GM23338 (cell line): ENCODE data around the gene NGB. TPM values are rescaled to one million over a fixed set of nuclear protein-coding genes. Genes with fewer than 3 reads are reported as not detected.

Experiments used
- ATAC-seq: fragments of 200-7000 bp; cut with Tn5 transposase; 3 replicates; pipeline ENCODE4 v1.9.1; 2020
- DNase-seq: peaks from one replicate; pipeline ENCODE4 v3.0.0-alpha.2; 2015; ENCODE audit warnings: low spot score
- H2AFZ ChIP-seq: fragments of 200-600 bp; sonication (generic); 2 replicates; pipeline ENCODE4 v1.8.0; 2016; ENCODE audit warnings: antibody characterized with exemption, mild to moderate bottlenecking, moderate library complexity
- H3F3A ChIP-seq: fragments of 200-600 bp; sonication (generic); replicated peaks from 2 replicates; pipeline ENCODE4 v1.8.0; 2017; ENCODE audit warnings: antibody characterized with exemption, mixed run types, low read depth
- H3K27ac ChIP-seq: fragments of 200-600 bp; sonication (generic); 2 replicates; pipeline ENCODE4 v1.6.1; 2016; ENCODE audit warnings: low read depth
- H3K27me3 ChIP-seq: fragments of 200-600 bp; sonication (generic); 2 replicates; pipeline ENCODE4 v1.8.0; 2016; ENCODE audit warnings: mild to moderate bottlenecking, mixed run types, moderate library complexity; ENCODE audit not compliant: insufficient read depth
- H3K36me3 ChIP-seq: fragments of 200-600 bp; sonication (generic); 2 replicates; pipeline ENCODE4 v1.8.0; 2016; ENCODE audit warnings: mild to moderate bottlenecking; ENCODE audit not compliant: insufficient read depth
- H3K4me1 ChIP-seq: fragments of 200-600 bp; sonication (generic); 2 replicates; pipeline ENCODE4 v1.8.0; 2016; ENCODE audit warnings: mild to moderate bottlenecking, moderate library complexity; ENCODE audit not compliant: insufficient read depth
- H3K4me2 ChIP-seq: fragments of 200-600 bp; sonication (generic); 2 replicates; pipeline ENCODE4 v1.7.1; 2017; ENCODE audit warnings: mixed run types
- H3K4me3 ChIP-seq: fragments of 200-600 bp; sonication (generic); 2 replicates; pipeline ENCODE4 v1.6.1; 2016; ENCODE audit warnings: mixed run types
- H3K79me2 ChIP-seq: fragments of 200-600 bp; sonication (generic); replicated peaks from 2 replicates; pipeline ENCODE4 v1.8.0; 2017; ENCODE audit warnings: mild to moderate bottlenecking; ENCODE audit not compliant: insufficient read depth
- H3K9me2 ChIP-seq: fragments of 200-600 bp; sonication (generic); 2 replicates; pipeline ENCODE4 v1.8.0; 2017; ENCODE audit not compliant: insufficient read depth
- H4K20me1 ChIP-seq: fragments of 200-600 bp; sonication (generic); replicated peaks from 2 replicates; pipeline ENCODE4 v1.8.0; 2017; ENCODE audit warnings: mild to moderate bottlenecking; ENCODE audit not compliant: insufficient read depth
- H3K27ac Mint-ChIP-seq: 2 replicates; pipeline ENCODE4 v1.8.0; 2020; ENCODE audit warnings: inconsistent platforms, mild to moderate bottlenecking, moderate library complexity, mixed read lengths
- H3K27me3 Mint-ChIP-seq: 3 replicates; pipeline ENCODE4 v1.8.0; 2022; ENCODE audit warnings: low read depth, mild to moderate bottlenecking, moderate library complexity, mixed read lengths, inconsistent platforms; ENCODE audit not compliant: insufficient read depth, poor library complexity
- H3K36me3 Mint-ChIP-seq: 3 replicates; pipeline ENCODE4 v1.8.0; 2021; ENCODE audit warnings: low read depth, mild to moderate bottlenecking, inconsistent platforms, moderate library complexity, mixed read lengths
- H3K4me1 Mint-ChIP-seq: 3 replicates; pipeline ENCODE4 v1.8.0; 2020; ENCODE audit warnings: mild to moderate bottlenecking, inconsistent platforms, mixed read lengths
- H3K4me3 Mint-ChIP-seq: 3 replicates; pipeline ENCODE4 v1.8.0; 2021; ENCODE audit warnings: moderate library complexity, mild to moderate bottlenecking, inconsistent platforms, mixed read lengths
- H3K9me3 Mint-ChIP-seq: 3 replicates; pipeline ENCODE4 v1.8.0; 2020; ENCODE audit warnings: moderate library complexity, mild to moderate bottlenecking, inconsistent platforms, mixed read lengths
- CREB1 ChIP-seq: fragments of 250-450 bp; sonication (Bioruptor Pico); IDR thresholded peaks from 2 replicates; pipeline ENCODE4 v1.5.0; 2020; ENCODE audit warnings: low read depth, mild to moderate bottlenecking, moderate library complexity
- CTCF ChIP-seq, 2 experiments: fragments of 200-600 bp in 1 of 2; sonication (generic) in 1 of 2; conservative IDR thresholded peaks; 2 replicates each; pipeline versions ENCODE4 v1.5.1 to v1.6.1; 2016 to 2017; ENCODE audit warnings: antibody characterized with exemption in 2 of 2, low read depth in 2 of 2, mild to moderate bottlenecking in 2 of 2, moderate library complexity in 1 of 2
- ETS1 ChIP-seq: IDR thresholded peaks from 2 replicates; pipeline ENCODE4 v1.6.1; 2016; ENCODE audit warnings: antibody characterized with exemption
- EZH2 ChIP-seq: fragments of 200-600 bp; sonication (generic); IDR thresholded peaks from one replicate; pipeline ENCODE4 v1.8.0; 2017; ENCODE audit warnings: antibody characterized with exemption, mild to moderate bottlenecking, low read depth; ENCODE audit not compliant: unreplicated experiment
- JUNB ChIP-seq: IDR thresholded peaks from one replicate; pipeline ENCODE4 v1.6.1; 2016; ENCODE audit warnings: antibody characterized with exemption; ENCODE audit not compliant: unreplicated experiment
- NANOG ChIP-seq: IDR thresholded peaks from 2 replicates; pipeline ENCODE4 v1.6.1; 2016; ENCODE audit warnings: antibody characterized with exemption, borderline replicate concordance
- POLR2AphosphoS5 ChIP-seq: IDR thresholded peaks from 2 replicates; pipeline ENCODE4 v1.6.1; 2016; ENCODE audit warnings: antibody characterized with exemption, low read depth
- REST ChIP-seq: IDR thresholded peaks from one replicate; pipeline ENCODE4 v1.6.1; 2018; ENCODE audit warnings: antibody characterized with exemption; ENCODE audit not compliant: unreplicated experiment
- ZNF331 ChIP-seq: fragments of 250-450 bp; sonication (Bioruptor Pico); IDR thresholded peaks from 2 replicates; pipeline ENCODE4 v1.5.0; 2020; ENCODE audit warnings: low read depth, mild to moderate bottlenecking, moderate library complexity
- polyA plus RNA-seq: library from polyadenylated mRNA; unstranded; fragments of >200 nt; fragmentation: Nextera tagmentation; extraction: Ambion mirVana; gene quantifications from 2 replicates; pipeline ENCODE4 v1.2.1, GENCODE V29; 2016
- total RNA-seq: library from RNA; depleted of rRNA; stranded (reverse); fragments of >200 nt; shearing (Covaris generic); gene quantifications from 2 replicates; pipeline ENCODE4 v1.2.3, GENCODE V29; 2014

The NGB gene
- total and polyA plus RNA-seq, 2 experiments from 2014 or later, result 0.21 to 1.0 TPM

DNA sequence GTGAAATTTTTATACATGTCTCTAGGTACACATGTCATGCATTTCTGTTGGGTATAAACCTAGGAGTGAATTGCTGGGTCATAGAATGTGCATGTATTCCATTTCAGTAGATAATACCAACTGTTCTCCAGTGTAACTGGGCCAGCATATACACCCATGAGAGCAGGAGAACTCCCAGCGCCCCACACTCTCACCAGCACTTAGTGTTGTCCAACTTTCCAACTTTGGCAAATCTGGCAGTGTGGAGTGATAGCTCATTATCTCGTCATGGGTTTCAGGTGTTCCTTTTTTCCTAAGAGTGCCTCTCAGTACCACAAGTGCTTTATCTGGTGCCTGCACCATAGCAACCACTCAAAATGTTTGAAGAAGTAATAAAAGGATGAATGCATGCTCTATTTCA is 40.1 kb downstream of the NGB start:
- no peaks in the 10 kb centered on the region; the same call in 2 of the 3 replicates for H3K9me3 Mint-ChIP-seq
- H3K27me3 Mint-ChIP-seq, result peaks cover 7% of the 10 kb centered on the region
- H3K4me1 ChIP-seq, result no peaks in the 10 kb centered on the region
- H3K27ac Mint-ChIP-seq, result no peak overlapping the region
- H3K4me1 Mint-ChIP-seq, result peaks cover 8% of the 10 kb centered on the region; the same call in 2 of the 3 replicates
- H3K27me3 ChIP-seq, result no peaks in the 10 kb centered on the region
- H3K9me2 ChIP-seq, result no peaks in the 10 kb centered on the region
- no peak overlapping the region for H3K27ac ChIP-seq
- no peak for TF ChIP-seq NANOG
- no peak for TF ChIP-seq CREB1 (CRISPR knock-in tag)
- TF ChIP-seq EZH2, result no peak
- TF ChIP-seq JUNB, result no peak
- no peak for TF ChIP-seq ZNF331 (CRISPR knock-in tag)
- no peak for TF ChIP-seq ETS1
- TF ChIP-seq POLR2AphosphoS5, result no peak
- TF ChIP-seq REST, result no peak
- H3K36me3 ChIP-seq, result no peaks in the 10 kb centered on the region
- H3K4me3 ChIP-seq, result no peak overlapping the region
- H3K79me2 ChIP-seq, result no peaks in the 10 kb centered on the region
- DNase-seq (no peak), ATAC-seq (no peak)
- no peak overlapping the region for H3K4me2 ChIP-seq
- no peaks in the 10 kb centered on the region for H3K36me3 Mint-ChIP-seq
- no peak overlapping the region for H3K4me3 Mint-ChIP-seq
- H3F3A ChIP-seq, result no peaks in the 10 kb centered on the region
- H4K20me1 ChIP-seq, result no peaks in the 10 kb centered on the region
- H2AFZ ChIP-seq, result no peak overlapping the region

DNA sequence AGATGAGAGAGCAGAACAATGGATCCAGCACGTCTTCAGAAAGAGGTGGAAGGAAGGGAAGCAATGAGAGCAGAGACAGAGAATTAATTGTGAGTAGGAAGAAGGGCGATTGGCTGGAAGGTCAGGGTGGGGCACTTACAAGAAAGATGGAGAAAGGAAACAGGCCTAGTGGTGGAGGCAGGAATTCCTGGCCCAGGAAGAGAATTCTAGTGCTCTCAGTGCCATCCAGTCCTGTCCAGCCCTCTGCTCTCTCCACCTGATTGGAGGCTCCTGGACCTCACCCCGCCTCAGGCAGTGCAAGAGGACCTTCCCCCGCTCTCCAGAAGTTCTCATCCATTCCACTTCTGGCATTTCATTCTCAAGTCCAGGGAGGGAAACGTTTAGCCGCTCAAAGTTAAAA is 43.0 kb downstream of the NGB start:
- Mint-ChIP-seq H3K4me1 (peaks cover 29% of the 10 kb centered on the region), H3K27ac (no peak overlapping the region), H3K36me3 (no peaks in the 10 kb centered on the region), H3K27me3 (peaks cover 7% of the 10 kb centered on the region), H3K9me3 (no peaks in the 10 kb centered on the region; the same call in 2 of the 3 replicates), H3K4me3 (no peak overlapping the region)
- Histone ChIP-seq H3K4me1 (peaks cover 19% of the 10 kb centered on the region), H3K9me2 (no peaks in the 10 kb centered on the region), H3K79me2 (no peaks in the 10 kb centered on the region), H2AFZ (no peak overlapping the region), H3K27ac (no peak overlapping the region), H4K20me1 (no peaks in the 10 kb centered on the region), H3F3A (no peaks in the 10 kb centered on the region), H3K4me2 (no peak overlapping the region), H3K4me3 (no peak overlapping the region), H3K27me3 (no peaks in the 10 kb centered on the region), H3K36me3 (no peaks in the 10 kb centered on the region)
- peak; percentile 50 for DNase-seq
- ATAC-seq, result peak; percentile 73
- 0 out of 4 replicates have a peak, but pooled peaks of 1 of the 2 experiments have one; percentile 8 for TF ChIP-seq CTCF (conservative IDR thresholded peaks at IDR 0.05; ENCODE audit: low read depth in 2 of 2)
- TF ChIP-seq ETS1, result no peak
- no peak for TF ChIP-seq EZH2
